Hematopoietic multipotent progenitor cell (in vitro differentiated cells): ENCODE measurements around the gene KRT23. TPM values are rescaled to one million over a fixed set of nuclear protein-coding genes. Genes with fewer than 3 reads are reported as not detected.
"Not testable (repeated sequence)": the region's sequence is repeated elsewhere in the genome, so short reads cannot be mapped to it uniquely, and the experiment has no call there.

Source experiments
- DNase-seq, 3 donors: peaks; one replicate each; pipeline ENCODE4 v3.0.0-alpha.2; 2011 to 2015; ENCODE audit warnings: low read depth in 2 of 3, low spot score in 2 of 3
- total RNA-seq: library from RNA; depleted of rRNA; stranded (reverse); fragments of >200 nt; gene quantifications from one replicate; pipeline ENCODE4 v1.2.3, GENCODE V29; 2012

Gene KRT23
- total RNA-seq, 1 donor, result under 0.01 TPM

DNA sequence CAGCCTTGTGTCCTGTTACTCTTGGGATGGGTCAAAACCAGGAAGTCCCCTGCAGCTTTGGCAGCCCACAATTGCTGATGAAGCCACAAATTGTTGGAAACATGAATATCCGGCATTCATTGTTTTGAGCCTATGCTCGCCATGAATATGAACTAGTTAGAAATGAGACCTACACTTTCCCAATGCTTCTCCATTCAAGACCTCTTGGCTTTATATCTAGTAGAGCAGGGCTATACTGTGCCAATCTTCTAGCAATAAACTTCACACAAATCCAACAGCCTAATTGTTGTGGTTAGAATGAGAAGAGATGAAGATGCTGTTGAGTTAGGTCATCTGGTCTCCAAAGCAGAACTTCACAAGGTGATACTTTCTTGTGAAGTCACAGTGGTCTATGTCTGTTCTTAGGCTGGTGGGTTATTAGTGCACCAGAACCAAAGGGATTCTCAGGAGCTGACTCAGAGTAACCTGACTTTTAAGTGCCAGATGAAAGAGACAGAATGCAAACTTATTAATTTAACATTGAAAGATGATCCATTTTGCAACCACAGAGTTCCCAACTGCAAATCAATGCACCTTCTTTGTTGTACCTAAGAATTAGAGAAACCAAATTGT lies 13.7 kb upstream of the KRT23 start:
- no peak for DNase-seq

GRCh38 chr17:40950176-40950575 lies 12.7 kb upstream of the KRT23 start:
- no peak for DNase-seq

DNA sequence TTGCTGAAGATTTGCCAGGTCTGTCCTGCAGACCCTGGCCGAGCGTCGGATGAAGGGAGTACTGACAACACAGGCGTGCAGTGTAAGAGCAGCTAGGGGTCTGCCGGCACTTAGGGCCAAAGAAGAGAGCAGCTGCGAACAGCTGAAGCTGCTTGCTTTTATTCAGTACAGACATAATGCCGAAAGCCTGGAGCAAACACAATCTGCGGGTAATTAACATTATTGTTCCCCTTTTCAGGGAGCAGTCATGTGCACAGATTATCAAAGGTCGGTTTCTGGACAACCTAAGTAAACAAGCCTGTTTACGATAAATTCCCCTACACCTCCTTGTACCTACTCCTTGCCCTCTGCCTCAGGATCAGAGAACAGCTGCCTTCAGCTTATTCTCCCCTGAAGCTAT lies 12.0 kb upstream of the KRT23 start:
- no peak for DNase-seq

DNA sequence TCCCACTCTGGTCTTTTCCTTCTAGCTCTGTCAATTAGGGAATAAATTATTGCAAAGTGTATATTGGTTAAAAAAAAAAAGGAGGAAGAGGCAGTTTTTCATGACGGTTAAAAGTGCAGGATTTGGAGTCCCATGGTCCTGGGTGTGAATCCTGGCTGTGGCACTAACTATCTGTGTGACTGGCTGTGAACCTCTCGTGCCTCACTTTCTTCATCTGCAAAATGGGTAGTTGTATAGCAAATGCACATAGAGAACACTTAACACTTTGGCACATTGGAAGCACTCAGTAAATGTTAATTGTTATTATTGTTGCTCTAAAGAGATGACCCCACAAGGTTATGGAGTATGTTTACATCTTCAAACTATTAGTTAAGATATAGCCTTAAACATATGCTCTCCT lies 10.5 kb upstream of the KRT23 start:
- no peak for DNase-seq

DNA sequence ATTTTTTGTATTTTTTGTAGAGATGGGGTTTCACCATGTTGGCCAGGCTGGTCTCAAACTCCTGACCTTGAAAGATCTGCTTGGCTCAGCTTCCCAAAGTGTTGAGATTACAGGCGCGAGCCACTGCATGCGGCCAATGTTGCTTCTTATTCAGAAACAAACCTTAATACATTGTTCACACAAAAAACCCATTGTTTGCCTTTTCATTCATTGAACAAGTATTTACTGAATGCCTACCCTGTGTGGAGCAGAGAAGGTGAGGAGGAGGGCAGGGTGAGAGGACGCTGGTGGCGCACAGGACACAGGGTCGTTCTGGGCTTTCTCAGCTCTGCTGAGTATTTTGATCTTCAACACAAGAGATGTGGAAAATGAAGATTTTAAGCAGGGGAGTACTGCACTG lies 8.0 kb upstream of the KRT23 start:
- DNase-seq, result no peak

DNA sequence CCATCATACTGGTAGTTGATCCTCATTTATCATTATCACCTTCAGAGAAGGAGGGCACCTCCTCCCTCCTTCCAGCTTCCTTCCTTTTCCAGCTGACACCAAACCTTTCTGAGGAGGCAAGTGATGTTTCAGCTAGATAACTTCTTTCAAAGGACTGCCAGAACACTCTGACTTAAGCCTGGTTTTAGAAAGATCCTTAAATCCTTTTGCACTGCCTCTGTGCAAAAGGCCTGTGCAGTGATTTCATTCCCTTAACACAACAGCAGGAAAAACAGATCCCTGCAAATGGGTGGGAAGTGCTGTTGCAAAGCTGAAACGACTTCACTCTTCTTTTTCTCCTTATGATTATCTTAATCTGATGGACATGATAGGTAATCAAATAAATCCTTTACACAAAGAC lies 7.1 kb upstream of the KRT23 start:
- DNase-seq, result no peak

- DNase-seq, result no peak
These were observed 5.1 kb upstream of the KRT23 start for GRCh38 chr17:40942553-40942952.

DNA sequence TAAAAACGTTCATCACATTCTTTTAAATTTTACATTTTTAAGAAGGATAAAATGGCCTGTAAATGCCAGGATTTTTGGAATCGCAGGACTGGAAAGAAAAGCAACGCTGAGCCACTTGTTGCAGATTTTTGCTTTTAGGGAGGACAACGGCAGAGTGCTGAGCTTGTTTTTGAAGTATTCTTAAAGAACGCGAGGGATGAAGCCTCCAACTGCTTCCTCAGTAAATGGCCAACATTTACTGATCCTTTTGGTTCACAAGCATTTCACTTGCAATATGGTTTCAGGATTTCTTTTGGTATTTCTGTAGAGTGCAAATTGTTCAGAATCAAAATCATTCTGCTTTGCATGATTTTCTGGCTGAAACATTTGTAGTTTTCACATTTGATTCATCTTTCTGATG lies 2.8 kb upstream of the KRT23 start:
- no peak for DNase-seq

GRCh38 chr17:40938981-40939380 lies 1.5 kb upstream of the KRT23 start:
- no peak for DNase-seq

GRCh38 chr17:40936976-40937375 lies 470 bp downstream of the KRT23 start:
- DNase-seq, result no peak

- no peak for DNase-seq
These were observed 942 bp downstream of the KRT23 start for GRCh38 chr17:40936437-40936971.

DNA sequence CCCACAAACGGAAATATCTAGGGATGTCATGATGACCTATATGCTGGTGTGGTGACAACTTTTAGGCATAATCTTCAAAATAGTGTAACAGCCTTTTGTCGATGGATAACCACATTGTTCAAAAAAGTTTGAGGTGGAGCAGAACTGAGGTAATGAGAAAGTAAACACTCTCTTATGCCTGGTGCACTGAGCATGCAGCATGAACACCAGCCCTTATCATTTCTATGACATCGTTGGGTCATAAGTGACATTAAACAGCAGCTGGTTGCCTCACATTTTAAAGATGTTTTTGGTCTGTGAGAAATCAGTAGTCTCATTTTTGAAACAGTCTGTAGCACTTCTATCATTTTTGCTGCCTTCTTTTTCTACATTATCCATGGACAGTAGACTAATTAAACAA lies 1.8 kb downstream of the KRT23 start:
- DNase-seq, result no peak

GRCh38 chr17:40932608-40933007 lies 4.8 kb downstream of the KRT23 start:
- no peak for DNase-seq

GRCh38 chr17:40931311-40931710 lies 6.1 kb downstream of the KRT23 start:
- DNase-seq, result no peak

- DNase-seq, result no peak
These were observed 11.1 kb downstream of the KRT23 start for GRCh38 chr17:40926341-40926740.

GRCh38 chr17:40922239-40922638 lies 15.2 kb downstream of the KRT23 start:
- no peak for DNase-seq

GRCh38 chr17:40921026-40921425 lies 16.4 kb downstream of the KRT23 start:
- DNase-seq, result no peak

DNA sequence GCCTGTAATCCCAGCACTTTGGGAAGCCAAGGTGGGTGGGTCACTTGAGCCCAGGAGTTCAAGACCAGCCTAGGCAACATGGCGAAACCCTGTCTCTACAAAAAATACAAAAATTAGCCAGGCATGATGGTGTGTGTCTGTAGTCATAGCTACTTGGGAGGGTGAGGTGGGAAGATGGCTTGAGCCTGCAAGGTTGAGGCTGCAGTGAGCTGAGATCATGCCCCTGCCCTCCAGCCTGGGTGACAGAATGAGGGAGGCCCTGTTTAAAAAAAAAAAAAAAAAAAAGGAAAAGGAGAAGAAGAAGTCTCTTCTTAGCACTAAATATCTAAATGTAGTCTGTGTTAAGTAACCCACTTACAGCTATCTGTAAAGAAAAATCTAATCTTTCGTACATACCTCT lies 20.3 kb downstream of the KRT23 start:
- not testable (repeated sequence) for DNase-seq

DNA sequence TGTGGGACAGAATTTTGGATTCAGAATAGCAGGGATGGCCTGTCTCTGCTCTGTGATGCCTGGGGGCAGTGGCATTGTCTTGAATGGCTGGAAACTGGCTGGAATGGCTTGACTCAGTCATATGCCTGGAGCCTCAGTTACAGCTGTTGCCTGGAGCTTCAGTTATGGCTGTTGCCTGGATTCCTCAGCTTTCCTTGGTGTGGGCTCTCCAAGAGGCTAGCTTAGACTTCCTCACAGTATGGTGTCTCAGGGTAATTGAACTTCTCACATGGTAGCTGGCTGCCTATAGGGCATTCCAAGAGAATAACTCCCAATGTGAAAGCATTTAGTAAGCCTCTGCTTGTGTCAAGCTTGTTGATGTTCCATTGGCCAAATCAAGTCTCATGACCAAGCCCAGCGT lies 21.1 kb downstream of the KRT23 start:
- no peak for DNase-seq

DNA sequence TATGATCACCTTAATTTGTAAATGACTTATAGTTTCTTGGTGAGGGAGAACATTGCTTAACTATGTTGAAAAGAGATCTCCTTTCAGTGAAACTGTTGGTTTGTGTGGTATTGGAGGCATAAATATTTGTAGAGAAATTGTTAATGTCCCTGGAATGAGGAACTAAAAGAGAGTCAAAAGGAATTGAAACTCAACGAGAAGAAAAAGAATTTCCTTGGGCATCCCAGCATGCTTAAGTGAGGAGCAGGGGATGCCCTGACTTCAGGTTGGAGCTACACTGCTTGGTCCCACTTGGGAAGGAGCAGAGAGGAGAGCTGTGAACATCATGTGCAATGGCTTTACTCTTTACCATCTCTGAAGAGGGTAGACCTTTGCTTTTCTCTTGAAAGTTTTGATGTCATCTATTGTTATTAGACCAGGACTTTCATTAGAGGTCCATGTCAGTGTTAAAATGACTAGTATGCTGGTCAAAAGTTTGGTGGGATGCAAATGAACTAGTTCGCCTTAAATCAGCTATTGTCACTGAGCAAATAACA lies 21.7 kb downstream of the KRT23 start:
- DNase-seq, result no peak

- DNase-seq, result no peak
These were observed 22.2 kb downstream of the KRT23 start for GRCh38 chr17:40915199-40915661.

GRCh38 chr17:40914075-40914855 lies 23.2 kb downstream of the KRT23 start:
- DNase-seq, result no peak
